HG02642 (cell line): ENCODE results near the gene PPRC1.
"Not testable (repeated sequence)": the region's sequence is repeated elsewhere in the genome, so short reads cannot be mapped to it uniquely, and the experiment has no call there.

Source experiments
- ATAC-seq: cut with Tn5 transposase; IDR thresholded peaks from one replicate; pipeline ENCODE4 v1.9.1; 2021; ENCODE audit warnings: mild to moderate bottlenecking; ENCODE audit not compliant: unreplicated experiment, poor library complexity

The PPRC1 gene

DNA sequence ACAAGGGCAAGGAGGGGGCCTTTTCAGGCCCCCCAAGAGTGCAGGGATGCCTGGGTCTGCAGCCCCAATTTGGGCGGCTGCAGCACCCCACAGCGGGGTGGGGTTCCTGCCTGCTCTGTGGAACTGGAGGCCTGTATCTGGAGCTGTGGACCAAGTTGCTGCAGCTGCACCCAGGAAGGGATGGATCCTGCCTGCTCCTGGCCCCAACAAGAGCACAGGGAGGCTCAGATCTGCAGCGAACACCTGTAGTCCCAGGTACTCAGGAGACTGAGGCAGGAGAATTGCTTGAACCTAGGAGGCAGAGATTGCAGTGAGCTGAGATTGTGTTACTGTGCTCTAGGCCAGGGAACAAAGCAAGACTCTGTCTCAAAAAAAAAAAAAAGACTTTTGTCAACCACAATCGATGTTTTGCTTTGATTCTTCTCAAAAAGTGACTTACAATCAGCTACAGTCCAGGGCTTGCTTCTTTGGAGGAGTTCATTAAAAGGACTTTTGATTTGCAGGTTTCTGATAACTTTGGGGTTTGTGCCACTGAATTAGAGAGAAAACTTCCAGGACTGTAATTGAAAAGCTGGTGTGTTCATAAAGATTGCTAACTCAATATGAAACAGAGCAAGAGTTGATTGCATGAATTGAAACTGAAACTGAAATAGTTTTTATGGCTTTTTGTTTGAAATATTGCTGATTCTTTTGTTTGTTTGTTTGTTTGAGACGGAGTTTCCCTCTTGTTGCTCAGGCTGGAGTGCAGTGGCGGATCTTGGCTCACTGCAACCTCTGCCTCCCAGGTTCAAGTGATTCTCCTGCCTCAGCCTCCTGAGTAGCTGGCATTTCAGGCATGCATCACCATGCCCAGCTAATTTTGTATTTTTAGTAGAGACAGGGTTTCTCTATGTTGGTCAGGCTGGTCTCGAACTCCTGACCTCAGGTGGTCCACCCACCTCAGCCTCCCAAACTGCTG lies 56.4 kb downstream of the PPRC1 start:
- not testable (repeated sequence) for ATAC-seq

- ATAC-seq: no peak
These were observed 59.1 kb downstream of the PPRC1 start for GRCh38 chr10:102191956-102192355.

DNA sequence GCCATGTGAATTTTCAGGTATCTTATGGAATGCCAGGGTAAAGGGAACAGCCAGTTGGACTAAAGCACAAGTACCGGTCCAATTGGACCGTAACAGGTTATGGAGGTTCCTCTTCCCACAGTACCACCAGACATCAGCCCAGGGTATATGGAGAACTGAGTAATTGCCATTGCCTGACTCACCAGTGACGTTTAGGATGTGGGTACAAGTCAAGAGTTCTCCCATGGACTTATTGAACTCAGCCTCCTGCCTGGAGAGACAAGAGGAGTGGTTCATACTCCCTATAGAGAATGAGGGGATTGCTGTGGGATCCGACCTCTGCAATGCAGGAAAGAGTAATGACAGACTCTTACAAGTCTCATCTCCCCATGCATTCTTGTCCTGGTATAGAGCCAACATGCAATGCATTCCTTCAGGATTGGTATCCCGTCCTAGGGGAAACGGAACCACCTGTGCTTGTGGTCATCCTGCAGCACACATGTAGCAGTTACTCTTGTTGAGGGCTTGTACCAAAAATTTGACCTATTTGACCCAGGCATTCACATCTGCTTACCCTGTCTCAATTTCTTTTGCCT lies 62.5 kb downstream of the PPRC1 start:
- ATAC-seq: no peak

- ATAC-seq: no peak
These were observed 64.1 kb downstream of the PPRC1 start for GRCh38 chr10:102196893-102197292.

GRCh38 chr10:102198027-102198426 lies 65.2 kb downstream of the PPRC1 start:
- no peak for ATAC-seq
